Measurements from ENCODE around the gene ARVCF. TPM values are rescaled to one million over a fixed set of nuclear protein-coding genes. Genes with fewer than 3 reads are reported as not detected.

The ARVCF gene
- polyA plus RNA-seq, 3 donors from 2014 or later: 5.3 to 15.9 (median 5.3) TPM

DNA sequence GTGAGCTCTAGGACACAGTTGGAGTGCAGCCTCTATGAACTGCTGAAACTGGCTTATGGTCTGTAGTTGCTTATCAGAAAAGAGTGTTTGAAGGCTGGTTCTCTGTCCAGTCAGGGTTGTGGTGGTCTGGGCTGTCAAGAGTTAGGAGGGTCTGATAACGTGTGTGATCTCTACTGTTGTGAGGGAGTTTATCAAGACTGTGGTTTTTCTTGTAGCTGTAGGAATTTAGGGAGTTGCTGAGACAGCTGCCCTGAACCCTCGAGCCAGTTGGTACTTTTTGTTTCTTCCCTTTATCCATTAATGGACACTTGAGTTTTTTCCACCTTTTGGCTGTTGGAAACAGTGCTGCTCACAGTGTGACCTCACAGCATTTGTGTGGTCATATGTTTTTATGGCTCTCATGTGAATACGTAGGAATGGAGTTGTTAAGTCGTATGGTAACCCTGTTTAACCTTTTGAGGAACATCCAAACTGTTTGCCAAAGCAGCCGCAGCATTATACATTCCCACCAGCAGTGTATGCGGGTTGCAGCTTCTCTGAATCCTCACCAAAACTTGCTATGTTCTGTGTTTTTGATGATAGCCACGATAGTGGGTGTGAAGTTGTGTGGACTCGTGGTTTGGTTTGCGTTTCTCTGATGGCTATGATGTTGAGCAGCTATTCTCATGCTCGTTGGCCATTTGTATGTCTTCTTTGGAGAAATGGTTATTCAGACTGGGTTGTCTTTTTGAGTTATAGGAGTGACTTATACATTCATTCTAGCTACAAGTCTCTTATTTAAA lies 42.6 kb upstream of the ARVCF start:
- peaks cover 0 to 14% (median 6%) of the 10 kb centered on the region in 3 donors for H3K36me3 Mint-ChIP-seq
- DNase-seq: peak; percentile 45 to 65 (median 49)
- no peaks in the 10 kb centered on the region for H3K9me3 Mint-ChIP-seq
- peaks cover 38 to 49% of the 10 kb centered on the region in 2 donors for H3K4me1 Mint-ChIP-seq
- H3K4me3 Mint-ChIP-seq: peak overlapping the region; percentile 15 to 65 (median 16)
- H3K27ac Mint-ChIP-seq: peak overlapping the region; percentile 56 to 91 (median 81)
- peaks cover 0 to 4% (median 1%) of the 10 kb centered on the region in 3 donors for H3K27me3 Mint-ChIP-seq (ENCODE audit: low read depth in 3 of 3)

- Mint-ChIP-seq H3K27me3 (ENCODE audit: low read depth in 3 of 3) (peaks cover 0 to 4% (median 1%) of the 10 kb centered on the region in 3 donors), H3K4me1 (peaks cover 27 to 38% of the 10 kb centered on the region in 2 donors), H3K9me3 (no peaks in the 10 kb centered on the region), H3K36me3 (peaks cover 0 to 11% (median 6%) of the 10 kb centered on the region in 3 donors), H3K4me3 (no peak overlapping the region), H3K27ac (peak overlapping the region in 4 of 6 donors; percentile 13 to 91 (median 48))
- DNase-seq: no peak
These were observed 41.1 kb upstream of the ARVCF start for GRCh38 chr22:20057596-20058268.

DNA sequence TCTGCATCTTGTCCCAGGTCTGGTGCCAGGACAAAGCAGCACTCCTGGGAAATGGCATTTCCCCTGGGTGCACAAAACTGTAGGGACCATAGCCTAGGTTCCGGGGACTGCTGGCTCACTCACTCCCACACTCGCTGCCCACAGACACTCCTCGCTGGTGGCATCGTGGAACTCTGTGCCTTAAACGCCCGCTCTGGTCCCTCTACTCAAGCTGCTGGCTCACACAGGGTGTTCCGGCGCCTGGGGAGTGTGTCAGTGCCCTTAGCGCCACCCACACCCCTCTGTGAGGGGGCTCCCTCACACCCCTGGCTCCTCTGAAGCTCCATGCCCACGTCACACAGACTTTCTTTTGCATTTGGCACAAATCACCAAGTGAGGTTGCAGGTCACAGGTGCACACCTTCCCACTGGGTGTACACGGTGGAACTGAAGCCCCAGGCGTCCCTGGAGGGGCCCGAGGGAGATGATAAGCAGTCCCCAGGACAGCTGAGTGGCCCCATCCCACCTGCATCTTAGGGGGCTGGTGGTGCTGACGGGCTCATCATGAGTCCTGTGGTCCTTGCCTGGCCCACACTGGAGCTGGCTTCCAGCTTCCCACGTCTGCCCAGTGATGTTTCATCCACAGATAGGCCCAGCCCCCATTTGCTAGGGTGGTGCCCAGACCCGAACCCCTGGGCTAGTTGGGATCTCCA lies 40.2 kb upstream of the ARVCF start:
- no peak overlapping the region for H3K27ac Mint-ChIP-seq
- H3K4me3 Mint-ChIP-seq: peak overlapping the region in 1 of 5 donors; percentile 15
- H3K36me3 Mint-ChIP-seq: peaks cover 0 to 8% (median 6%) of the 10 kb centered on the region in 3 donors
- no peak for DNase-seq
- H3K4me1 Mint-ChIP-seq: peaks cover 27 to 36% of the 10 kb centered on the region in 2 donors
- peaks cover 0 to 4% (median 1%) of the 10 kb centered on the region in 3 donors for H3K27me3 Mint-ChIP-seq (ENCODE audit: low read depth in 3 of 3)
- H3K9me3 Mint-ChIP-seq: no peaks in the 10 kb centered on the region

DNA sequence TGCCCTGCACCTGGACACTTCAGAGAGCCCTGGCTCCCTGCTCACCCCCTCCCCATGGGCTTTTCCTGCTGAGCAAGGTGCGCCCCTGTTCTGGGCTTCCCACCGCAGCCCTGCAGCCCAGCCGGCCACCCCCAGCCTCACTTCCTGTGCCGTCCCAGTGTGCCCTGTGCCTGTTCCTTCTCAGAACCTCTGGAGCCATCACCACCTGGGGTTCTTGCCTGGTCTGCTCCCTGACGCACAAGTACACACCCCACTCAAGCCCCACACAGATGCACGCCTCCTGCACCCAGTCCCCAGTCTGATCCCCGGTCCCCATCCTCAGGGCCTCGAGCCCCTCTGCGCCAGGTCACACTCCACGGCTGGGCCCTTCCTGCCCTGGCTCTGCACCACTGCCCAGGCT lies 39.5 kb upstream of the ARVCF start:
- H3K27ac Mint-ChIP-seq: peak overlapping the region in 1 of 6 donors; percentile 64
- peaks cover 27 to 35% of the 10 kb centered on the region in 2 donors for H3K4me1 Mint-ChIP-seq
- peaks cover 0 to 8% (median 6%) of the 10 kb centered on the region in 3 donors for H3K36me3 Mint-ChIP-seq
- no peak overlapping the region for H3K4me3 Mint-ChIP-seq
- no peak for DNase-seq
- no peaks in the 10 kb centered on the region for H3K9me3 Mint-ChIP-seq
- peaks cover 0 to 4% (median 1%) of the 10 kb centered on the region in 3 donors for H3K27me3 Mint-ChIP-seq (ENCODE audit: low read depth in 3 of 3)

- Mint-ChIP-seq H3K4me3 (no peak overlapping the region), H3K36me3 (peaks cover 0 to 8% (median 6%) of the 10 kb centered on the region in 3 donors), H3K27me3 (ENCODE audit: low read depth in 3 of 3) (peaks cover 0 to 4% (median 1%) of the 10 kb centered on the region in 3 donors), H3K4me1 (peaks cover 26 to 29% of the 10 kb centered on the region in 2 donors), H3K9me3 (no peaks in the 10 kb centered on the region), H3K27ac (no peak overlapping the region)
- no peak for DNase-seq
These were observed 39.0 kb upstream of the ARVCF start for GRCh38 chr22:20055654-20056053.

DNA sequence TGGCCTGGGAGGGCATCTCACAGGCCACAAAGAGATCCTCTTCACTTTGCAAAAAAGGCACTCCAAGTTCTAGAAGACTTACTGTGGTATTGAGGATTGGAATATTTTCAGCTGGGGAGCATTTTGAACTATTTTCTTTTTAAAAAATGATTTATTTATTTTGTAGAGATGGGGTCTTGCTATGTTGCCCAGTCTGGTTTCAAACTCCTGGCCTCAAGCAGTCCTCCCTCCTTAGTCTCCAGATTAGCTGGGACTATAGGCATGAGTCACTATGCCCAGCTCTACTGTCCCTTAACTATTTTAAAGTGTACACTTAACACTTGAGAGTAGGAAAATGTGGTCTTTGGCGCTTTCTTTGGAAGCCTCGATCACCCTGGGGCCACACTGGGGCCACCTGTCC lies 38.5 kb upstream of the ARVCF start:
- Mint-ChIP-seq H3K4me1 (peaks cover 24 to 25% of the 10 kb centered on the region in 2 donors), H3K27me3 (ENCODE audit: low read depth in 3 of 3) (peaks cover 0 to 4% (median 1%) of the 10 kb centered on the region in 3 donors), H3K9me3 (no peaks in the 10 kb centered on the region), H3K36me3 (peaks cover 0 to 6% (median 6%) of the 10 kb centered on the region in 3 donors), H3K4me3 (no peak overlapping the region), H3K27ac (no peak overlapping the region)
- DNase-seq: no peak

DNA sequence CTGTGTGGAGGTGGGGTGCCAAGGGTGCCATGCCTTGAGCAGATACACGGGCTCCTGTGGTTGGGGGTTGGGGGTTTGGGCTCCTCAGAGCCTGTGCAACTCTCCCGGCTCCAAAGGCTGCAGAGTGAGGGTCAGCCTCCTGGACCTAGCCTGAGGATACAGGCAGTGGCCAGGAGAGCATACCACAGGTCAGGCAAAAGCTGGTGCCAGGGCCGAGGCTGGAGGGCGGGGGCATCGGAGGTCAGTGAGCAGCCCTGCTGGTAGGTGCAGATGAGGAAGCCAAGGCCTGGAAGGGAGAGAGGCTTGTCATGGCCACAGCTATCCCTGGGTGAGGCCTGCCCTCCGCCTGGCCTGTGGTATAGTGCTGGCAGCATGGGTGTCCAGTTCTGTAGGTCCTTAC lies 37.9 kb upstream of the ARVCF start:
- H3K27ac Mint-ChIP-seq: no peak overlapping the region
- peaks cover 20% of the 10 kb centered on the region in 2 donors for H3K4me1 Mint-ChIP-seq
- H3K36me3 Mint-ChIP-seq: peaks cover 0 to 9% (median 6%) of the 10 kb centered on the region in 3 donors
- no peak overlapping the region for H3K4me3 Mint-ChIP-seq
- no peak for DNase-seq
- no peaks in the 10 kb centered on the region for H3K9me3 Mint-ChIP-seq
- peaks cover 0 to 4% (median 1%) of the 10 kb centered on the region in 3 donors for H3K27me3 Mint-ChIP-seq (ENCODE audit: low read depth in 3 of 3)

DNA sequence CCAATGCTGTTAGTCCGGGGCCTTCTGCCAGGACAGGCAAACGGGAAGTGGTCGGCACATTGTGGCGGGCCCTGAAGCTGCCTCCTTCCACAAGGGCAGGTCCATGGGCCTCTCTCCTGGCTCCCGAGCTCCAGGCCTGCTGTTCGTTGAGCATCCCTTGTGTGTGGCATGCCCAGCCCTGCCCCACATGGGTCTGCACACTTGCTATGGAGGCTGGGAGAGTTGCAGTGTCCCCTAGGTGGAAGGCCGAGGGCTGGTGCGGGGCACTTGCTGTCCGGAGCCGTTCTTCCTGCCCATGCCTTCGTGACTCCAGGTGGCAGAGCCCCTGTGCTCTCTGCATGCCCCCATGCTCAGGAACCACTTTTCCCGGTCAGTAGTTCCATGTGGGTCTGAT lies 37.4 kb upstream of the ARVCF start:
- no peaks in the 10 kb centered on the region for H3K9me3 Mint-ChIP-seq
- no peak overlapping the region for H3K27ac Mint-ChIP-seq
- H3K36me3 Mint-ChIP-seq: peaks cover 0 to 12% (median 8%) of the 10 kb centered on the region in 3 donors
- H3K4me3 Mint-ChIP-seq: no peak overlapping the region
- H3K4me1 Mint-ChIP-seq: peaks cover 16% of the 10 kb centered on the region in 2 donors
- peaks cover 0 to 2% (median 1%) of the 10 kb centered on the region in 3 donors for H3K27me3 Mint-ChIP-seq (ENCODE audit: low read depth in 3 of 3)
- DNase-seq: no peak

GRCh38 chr22:20053407-20054033 lies 36.9 kb upstream of the ARVCF start:
- peaks cover 0 to 1% (median under 1%) of the 10 kb centered on the region in 3 donors for H3K27me3 Mint-ChIP-seq (ENCODE audit: low read depth in 3 of 3)
- no peak overlapping the region for H3K27ac Mint-ChIP-seq
- peaks cover 10 to 11% of the 10 kb centered on the region in 2 donors for H3K4me1 Mint-ChIP-seq
- H3K9me3 Mint-ChIP-seq: no peaks in the 10 kb centered on the region
- H3K36me3 Mint-ChIP-seq: peaks cover under 1 to 16% (median 13%) of the 10 kb centered on the region in 3 donors
- DNase-seq: no peak
- no peak overlapping the region for H3K4me3 Mint-ChIP-seq

- peaks cover 6 to 19% (median 16%) of the 10 kb centered on the region in 3 donors for H3K36me3 Mint-ChIP-seq
- no peak overlapping the region for H3K27ac Mint-ChIP-seq
- H3K4me1 Mint-ChIP-seq: peaks cover 1 to 4% of the 10 kb centered on the region in 2 donors
- DNase-seq: no peak
- H3K27me3 Mint-ChIP-seq (ENCODE audit: low read depth in 3 of 3): peaks cover 0 to 1% (median 0%) of the 10 kb centered on the region in 3 donors
- H3K9me3 Mint-ChIP-seq: no peaks in the 10 kb centered on the region
- no peak overlapping the region for H3K4me3 Mint-ChIP-seq
These were observed 36.0 kb upstream of the ARVCF start for GRCh38 chr22:20052309-20053259.

DNA sequence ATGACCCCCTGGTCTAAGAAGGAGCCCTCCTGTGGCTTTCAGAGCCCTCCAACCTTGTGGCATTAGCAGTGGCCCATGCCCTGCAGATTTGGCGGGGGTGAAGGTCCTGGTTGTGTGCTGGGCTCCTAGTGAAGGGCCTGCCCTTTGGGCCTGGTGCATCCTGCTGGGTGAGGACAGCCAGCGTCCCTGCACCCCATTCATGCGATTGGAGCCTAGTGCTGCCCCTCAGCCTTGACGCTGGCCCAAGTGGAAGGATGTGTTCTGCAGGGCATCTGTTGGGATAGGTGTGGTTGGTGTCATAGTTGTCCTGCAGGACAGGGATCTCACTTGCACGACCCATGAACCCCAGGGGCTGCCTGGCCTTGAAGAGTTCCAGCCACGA lies 35.3 kb upstream of the ARVCF start:
- H3K27ac Mint-ChIP-seq: no peak overlapping the region
- DNase-seq: no peak
- peaks cover 0 to 1% (median 0%) of the 10 kb centered on the region in 3 donors for H3K27me3 Mint-ChIP-seq (ENCODE audit: low read depth in 3 of 3)
- peaks cover 0 to 1% of the 10 kb centered on the region in 2 donors for H3K4me1 Mint-ChIP-seq
- no peaks in the 10 kb centered on the region for H3K9me3 Mint-ChIP-seq
- H3K36me3 Mint-ChIP-seq: peaks cover 6 to 20% (median 17%) of the 10 kb centered on the region in 3 donors
- no peak overlapping the region for H3K4me3 Mint-ChIP-seq

GRCh38 chr22:20046730-20047129 lies 30.1 kb upstream of the ARVCF start:
- DNase-seq: no peak
- peak overlapping the region in 3 of 6 donors; percentile 20 to 71 (median 69) for H3K27ac Mint-ChIP-seq
- H3K9me3 Mint-ChIP-seq: no peaks in the 10 kb centered on the region
- H3K27me3 Mint-ChIP-seq (ENCODE audit: low read depth in 3 of 3): peaks cover 0 to 2% (median 2%) of the 10 kb centered on the region in 3 donors
- H3K4me1 Mint-ChIP-seq: peaks cover 6 to 7% of the 10 kb centered on the region in 2 donors
- H3K36me3 Mint-ChIP-seq: peaks cover 15 to 36% (median 26%) of the 10 kb centered on the region in 3 donors
- no peak overlapping the region for H3K4me3 Mint-ChIP-seq
